Measurements from ENCODE around the gene ALX4.

Gene ALX4

GRCh38 chr11:44229098-44229497 is 80.8 kb downstream of the ALX4 start:
- no peak for FAIRE-seq
- TF ChIP-seq POLR2A (IDR thresholded peaks at IDR 0.05; ENCODE audit: low read depth, low read length): no peak
- no peak for DNase-seq (ENCODE audit: insufficient read length, low spot score)

- FAIRE-seq (no peak), DNase-seq (ENCODE audit: insufficient read length, low spot score) (no peak)
- no peak for TF ChIP-seq POLR2A (IDR thresholded peaks at IDR 0.05; ENCODE audit: low read depth, low read length)
Measured at GRCh38 chr11:44228379-44228778, 81.6 kb downstream of the ALX4 start.

DNA sequence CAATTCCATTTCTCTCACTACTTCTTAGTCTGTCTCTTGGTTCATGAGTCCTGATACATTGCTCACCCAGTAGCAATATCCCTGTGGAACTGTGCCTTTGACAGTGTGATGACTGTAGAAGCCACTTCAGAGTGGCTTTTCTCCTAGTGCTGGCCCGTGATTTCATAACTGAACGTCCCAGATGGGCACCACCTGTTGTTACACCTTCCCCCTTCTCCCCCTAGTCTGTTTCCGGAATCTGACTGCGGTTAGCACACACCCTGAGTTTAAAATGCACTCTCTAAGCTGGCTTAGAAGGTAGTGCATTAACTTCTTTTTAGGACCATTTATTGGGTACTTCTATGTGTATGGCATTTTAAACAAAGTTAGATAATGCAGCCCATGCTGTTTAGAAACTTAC is 83.0 kb downstream of the ALX4 start:
- DNase-seq (ENCODE audit: insufficient read length, low spot score) (no peak), FAIRE-seq (no peak)
- TF ChIP-seq POLR2A (IDR thresholded peaks at IDR 0.05; ENCODE audit: low read depth, low read length): no peak

GRCh38 chr11:44226490-44226889 is 83.4 kb downstream of the ALX4 start:
- TF ChIP-seq POLR2A (IDR thresholded peaks at IDR 0.05; ENCODE audit: low read depth, low read length): no peak
- no peak for DNase-seq (ENCODE audit: insufficient read length, low spot score)
- FAIRE-seq: no peak

DNA sequence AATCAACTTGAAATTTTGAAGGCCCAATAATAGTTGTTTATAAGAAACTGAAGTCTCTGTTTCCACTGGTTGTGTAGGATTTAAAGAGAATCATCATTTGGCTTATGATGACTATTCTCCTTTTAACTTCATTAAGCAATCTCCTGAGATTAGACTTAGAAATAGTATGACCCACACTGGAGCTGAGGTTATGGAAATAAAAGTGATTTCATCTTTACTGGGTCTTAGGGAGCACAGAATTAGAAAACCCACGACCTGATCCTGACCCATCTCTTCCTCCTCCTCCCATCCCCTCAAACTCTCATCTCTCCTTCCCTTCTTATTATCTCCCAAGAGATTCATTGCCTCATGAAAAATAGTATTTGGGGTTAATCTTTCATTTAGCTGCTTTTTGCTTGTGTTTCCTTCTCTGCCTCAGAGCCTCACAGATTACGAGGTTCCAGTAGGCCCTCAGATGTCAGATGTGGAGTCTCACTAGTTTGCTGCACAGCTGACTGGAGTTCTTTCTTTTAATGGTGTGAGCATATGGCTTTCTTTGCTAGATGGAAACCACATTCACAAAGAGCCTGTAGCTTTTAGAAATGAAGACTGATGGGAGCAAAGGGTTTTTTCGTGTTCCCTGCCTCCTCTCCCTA is 85.0 kb downstream of the ALX4 start:
- no peak for TF ChIP-seq POLR2A (IDR thresholded peaks at IDR 0.05; ENCODE audit: low read depth, low read length)
- no peak for FAIRE-seq
- no peak for DNase-seq (ENCODE audit: insufficient read length, low spot score)

GRCh38 chr11:44223238-44223637 is 86.7 kb downstream of the ALX4 start:
- no peak for TF ChIP-seq POLR2A (IDR thresholded peaks at IDR 0.05; ENCODE audit: low read depth, low read length)
- DNase-seq (ENCODE audit: insufficient read length, low spot score) (peak; percentile 20), FAIRE-seq (peak; percentile 38)

- FAIRE-seq (no peak), DNase-seq (ENCODE audit: insufficient read length, low spot score) (no peak)
- TF ChIP-seq POLR2A (IDR thresholded peaks at IDR 0.05; ENCODE audit: low read depth, low read length): no peak
Measured at GRCh38 chr11:44221992-44222391, 87.9 kb downstream of the ALX4 start.

- no peak for FAIRE-seq
- no peak for TF ChIP-seq POLR2A (IDR thresholded peaks at IDR 0.05; ENCODE audit: low read depth, low read length)
- no peak for DNase-seq (ENCODE audit: insufficient read length, low spot score)
Measured at GRCh38 chr11:44221456-44221855, 88.5 kb downstream of the ALX4 start.

- no peak for TF ChIP-seq POLR2A (IDR thresholded peaks at IDR 0.05; ENCODE audit: low read depth, low read length)
- DNase-seq (ENCODE audit: insufficient read length, low spot score) (no peak), FAIRE-seq (no peak)
Measured at GRCh38 chr11:44219830-44220796, 89.8 kb downstream of the ALX4 start.

DNA sequence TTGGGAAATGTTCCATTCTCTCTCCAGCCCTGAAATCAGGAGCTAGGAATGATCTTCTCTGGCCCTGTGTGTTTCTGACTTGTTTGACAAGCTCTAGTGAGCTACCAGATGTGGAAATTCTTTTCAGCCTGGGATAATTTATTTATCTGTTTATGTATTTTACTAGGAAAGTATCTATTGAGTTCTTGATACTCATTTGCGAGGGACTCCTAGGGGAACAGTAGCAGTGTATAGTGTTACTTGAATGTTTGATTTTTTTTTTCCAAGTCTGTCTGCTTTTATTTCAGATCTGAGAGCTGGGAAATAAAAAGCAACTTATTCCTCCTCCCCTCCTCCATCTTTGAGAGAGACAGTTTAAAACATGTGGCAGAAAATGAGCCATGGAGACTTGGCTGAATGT is 92.5 kb downstream of the ALX4 start:
- no peak for TF ChIP-seq POLR2A (IDR thresholded peaks at IDR 0.05; ENCODE audit: low read depth, low read length)
- no peak for FAIRE-seq
- DNase-seq (ENCODE audit: insufficient read length, low spot score): no peak

GRCh38 chr11:44213148-44213547 is 96.8 kb downstream of the ALX4 start:
- DNase-seq (ENCODE audit: insufficient read length, low spot score): no peak
- FAIRE-seq: peak; percentile 33
- TF ChIP-seq POLR2A (IDR thresholded peaks at IDR 0.05; ENCODE audit: low read depth, low read length): no peak

DNA sequence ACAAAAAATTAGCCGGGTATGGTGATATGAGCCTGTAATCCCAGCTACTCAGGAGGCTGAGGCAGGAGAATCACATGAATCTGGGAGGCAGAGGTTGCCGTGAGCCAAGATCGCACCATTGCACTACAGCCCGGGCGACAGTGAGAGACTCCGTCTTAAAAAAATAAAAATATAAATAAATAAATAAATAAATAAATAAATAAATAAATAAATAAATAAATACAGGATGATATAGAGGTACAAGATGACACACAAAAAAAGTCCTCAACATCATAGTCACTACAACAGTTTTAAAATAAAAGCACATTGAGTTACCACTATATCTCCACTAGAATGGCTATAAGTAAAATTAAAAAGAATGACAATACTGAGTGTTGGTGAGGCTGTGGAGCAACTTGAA is 97.8 kb downstream of the ALX4 start:
- FAIRE-seq (no peak), DNase-seq (ENCODE audit: insufficient read length, low spot score) (no peak)
- no peak for TF ChIP-seq POLR2A (IDR thresholded peaks at IDR 0.05; ENCODE audit: low read depth, low read length)

All from H54 (cell line).